Non-pigmented ciliary epithelial cell (primary cell): ENCODE results near the gene PTPRU.
"Not testable (repeated sequence)": the region's sequence is repeated elsewhere in the genome, so short reads cannot be mapped to it uniquely, and the experiment has no call there.

Experiments
- DNase-seq: peaks from one replicate; pipeline ENCODE4 v3.0.0-alpha.2; 2010; ENCODE audit warnings: low read depth

PTPRU gene

GRCh38 chr1:29290414-29290985 lies 54.2 kb downstream of the PTPRU start:
- no peak for DNase-seq

- no peak for DNase-seq
These were observed 55.4 kb downstream of the PTPRU start for GRCh38 chr1:29291756-29292155.

GRCh38 chr1:29292344-29292743 lies 56.0 kb downstream of the PTPRU start:
- no peak for DNase-seq

- DNase-seq = no peak
These were observed 61.1 kb downstream of the PTPRU start for GRCh38 chr1:29297450-29297849.

- no peak for DNase-seq
These were observed 61.9 kb downstream of the PTPRU start for GRCh38 chr1:29298246-29298645.

- no peak for DNase-seq
These were observed 63.1 kb downstream of the PTPRU start for GRCh38 chr1:29299446-29299845.

- not testable (repeated sequence) for DNase-seq
These were observed 65.4 kb downstream of the PTPRU start for GRCh38 chr1:29301732-29302131.

- DNase-seq = no peak
These were observed 67.1 kb downstream of the PTPRU start for GRCh38 chr1:29303201-29304024.

GRCh38 chr1:29304025-29304684 lies 67.8 kb downstream of the PTPRU start:
- DNase-seq = no peak

- DNase-seq = no peak
These were observed 69.6 kb downstream of the PTPRU start for GRCh38 chr1:29305943-29306342.

GRCh38 chr1:29306471-29307140 lies 70.3 kb downstream of the PTPRU start:
- DNase-seq = no peak

GRCh38 chr1:29309075-29309474 lies 72.8 kb downstream of the PTPRU start:
- DNase-seq = no peak

- DNase-seq = no peak
These were observed 73.3 kb downstream of the PTPRU start for GRCh38 chr1:29309621-29310020.

GRCh38 chr1:29310616-29311180 lies 74.4 kb downstream of the PTPRU start:
- DNase-seq = no peak

GRCh38 chr1:29311352-29312030 lies 75.2 kb downstream of the PTPRU start:
- DNase-seq = no peak

- no peak for DNase-seq
These were observed 76.4 kb downstream of the PTPRU start for GRCh38 chr1:29312469-29313461.

GRCh38 chr1:29314685-29315084 lies 78.4 kb downstream of the PTPRU start:
- DNase-seq = not testable (repeated sequence)

- DNase-seq = no peak
These were observed 78.9 kb downstream of the PTPRU start for GRCh38 chr1:29315262-29315661.

- DNase-seq = no peak
These were observed 79.6 kb downstream of the PTPRU start for GRCh38 chr1:29315876-29316275.
